WTC11 (cell line): ENCODE data around the gene DPP10.

ENCODE experiments used
- ATF2 ChIP-seq: sonication (generic); formaldehyde crosslinking; IDR thresholded peaks from 2 replicates; pipeline ENCODE4 v1.8.1; 2022; ENCODE audit warnings: low read depth, missing genetic modification reagents, borderline replicate concordance
- CREB1 ChIP-seq: sonication (generic); formaldehyde crosslinking; IDR thresholded peaks from 2 replicates; pipeline ENCODE4 v1.8.0; 2023; ENCODE audit warnings: mild to moderate bottlenecking, missing genetic modification reagents
- CREM ChIP-seq: sonication (generic); formaldehyde crosslinking; IDR thresholded peaks from 2 replicates; pipeline ENCODE4 v1.8.1; 2022; ENCODE audit warnings: mild to moderate bottlenecking, missing genetic modification reagents, moderate library complexity
- CTCF ChIP-seq: fragments of 200-600 bp; IDR thresholded peaks from 2 replicates; pipeline ENCODE4 v1.8.0; 2022; ENCODE audit warnings: antibody characterized with exemption
- E2F4 ChIP-seq: sonication (generic); formaldehyde crosslinking; IDR thresholded peaks from 2 replicates; pipeline ENCODE4 v1.8.1; 2022; ENCODE audit warnings: low read depth, mild to moderate bottlenecking, moderate library complexity, missing genetic modification reagents, borderline replicate concordance
- EMX1 ChIP-seq: fragments of 250-450 bp; sonication (Bioruptor Pico); IDR thresholded peaks from 2 replicates; pipeline ENCODE4 v1.8.0; 2021; ENCODE audit warnings: mild to moderate bottlenecking
- ESRRA ChIP-seq: sonication (generic); formaldehyde crosslinking; IDR thresholded peaks from 2 replicates; pipeline ENCODE4 v1.8.1; 2022; ENCODE audit warnings: mild to moderate bottlenecking, missing genetic modification reagents, borderline replicate concordance
- FOXJ3 ChIP-seq: sonication (generic); formaldehyde crosslinking; IDR thresholded peaks from 2 replicates; pipeline ENCODE4 v1.9.0; 2021; ENCODE audit warnings: missing genetic modification reagents, mild to moderate bottlenecking, borderline replicate concordance
- FOXP1 ChIP-seq: sonication (generic); formaldehyde crosslinking; IDR thresholded peaks from 2 replicates; pipeline ENCODE4 v1.8.0; 2022; ENCODE audit warnings: missing genetic modification reagents, mild to moderate bottlenecking, moderate library complexity, borderline replicate concordance
- MAX ChIP-seq: sonication (generic); formaldehyde crosslinking; IDR thresholded peaks from 2 replicates; pipeline ENCODE4 v1.8.0; 2022; ENCODE audit warnings: mild to moderate bottlenecking, missing genetic modification reagents
- STAT6 ChIP-seq: sonication (generic); formaldehyde crosslinking; conservative IDR thresholded peaks from 2 replicates; pipeline ENCODE4 v1.8.1; 2023; ENCODE audit warnings: mild to moderate bottlenecking, low read depth, missing genetic modification reagents, moderate library complexity
- USF2 ChIP-seq: sonication (generic); formaldehyde crosslinking; IDR thresholded peaks from 2 replicates; pipeline ENCODE4 v1.8.1; 2023; ENCODE audit warnings: mild to moderate bottlenecking, missing genetic modification reagents, moderate library complexity
- ZNF121 ChIP-seq: sonication (generic); formaldehyde crosslinking; IDR thresholded peaks from 2 replicates; pipeline ENCODE4 v1.8.0; 2023; ENCODE audit warnings: missing genetic modification reagents
- ZNF512 ChIP-seq: sonication (generic); formaldehyde crosslinking; IDR thresholded peaks from 2 replicates; pipeline ENCODE4 v1.8.1; 2022; ENCODE audit warnings: missing genetic modification reagents, borderline replicate concordance

GRCh38 chr2:114784046-114784445, 341.6 kb downstream of the DPP10 start:
- TF ChIP-seq STAT6 (CRISPR knock-in tag): no peak
- TF ChIP-seq MAX (CRISPR knock-in tag): no peak
- no peak for TF ChIP-seq CTCF
- no peak for TF ChIP-seq FOXJ3 (CRISPR knock-in tag)
- TF ChIP-seq E2F4 (CRISPR knock-in tag): no peak
- TF ChIP-seq CREM: no peak
- TF ChIP-seq ZNF512 (CRISPR knock-in tag): no peak
- no peak for TF ChIP-seq ESRRA (CRISPR knock-in tag)
- no peak for TF ChIP-seq EMX1 (CRISPR knock-in tag)
- no peak for TF ChIP-seq USF2
- no peak for TF ChIP-seq ATF2 (CRISPR knock-in tag)
- TF ChIP-seq CREB1 (CRISPR knock-in tag): no peak
- no peak for TF ChIP-seq FOXP1 (CRISPR knock-in tag)
- TF ChIP-seq ZNF121 (CRISPR knock-in tag): no peak
